GM23338 (cell line): ENCODE measurements around the gene THSD7A. TPM values are rescaled to one million over a fixed set of nuclear protein-coding genes. Genes with fewer than 3 reads are reported as not detected.

Source experiments
- ATAC-seq: fragments of 200-7000 bp; cut with Tn5 transposase; 3 replicates; pipeline ENCODE4 v1.9.1; 2020
- DNase-seq: peaks from one replicate; pipeline ENCODE4 v3.0.0-alpha.2; 2015; ENCODE audit warnings: low spot score
- H2AFZ ChIP-seq: fragments of 200-600 bp; sonication (generic); 2 replicates; pipeline ENCODE4 v1.8.0; 2016; ENCODE audit warnings: antibody characterized with exemption, mild to moderate bottlenecking, moderate library complexity
- H3F3A ChIP-seq: fragments of 200-600 bp; sonication (generic); replicated peaks from 2 replicates; pipeline ENCODE4 v1.8.0; 2017; ENCODE audit warnings: antibody characterized with exemption, mixed run types, low read depth
- H3K27ac ChIP-seq: fragments of 200-600 bp; sonication (generic); 2 replicates; pipeline ENCODE4 v1.6.1; 2016; ENCODE audit warnings: low read depth
- H3K27me3 ChIP-seq: fragments of 200-600 bp; sonication (generic); 2 replicates; pipeline ENCODE4 v1.8.0; 2016; ENCODE audit warnings: mild to moderate bottlenecking, mixed run types, moderate library complexity; ENCODE audit not compliant: insufficient read depth
- H3K36me3 ChIP-seq: fragments of 200-600 bp; sonication (generic); 2 replicates; pipeline ENCODE4 v1.8.0; 2016; ENCODE audit warnings: mild to moderate bottlenecking; ENCODE audit not compliant: insufficient read depth
- H3K4me1 ChIP-seq: fragments of 200-600 bp; sonication (generic); 2 replicates; pipeline ENCODE4 v1.8.0; 2016; ENCODE audit warnings: mild to moderate bottlenecking, moderate library complexity; ENCODE audit not compliant: insufficient read depth
- H3K4me2 ChIP-seq: fragments of 200-600 bp; sonication (generic); 2 replicates; pipeline ENCODE4 v1.7.1; 2017; ENCODE audit warnings: mixed run types
- H3K4me3 ChIP-seq: fragments of 200-600 bp; sonication (generic); 2 replicates; pipeline ENCODE4 v1.6.1; 2016; ENCODE audit warnings: mixed run types
- H3K79me2 ChIP-seq: fragments of 200-600 bp; sonication (generic); replicated peaks from 2 replicates; pipeline ENCODE4 v1.8.0; 2017; ENCODE audit warnings: mild to moderate bottlenecking; ENCODE audit not compliant: insufficient read depth
- H3K9me2 ChIP-seq: fragments of 200-600 bp; sonication (generic); 2 replicates; pipeline ENCODE4 v1.8.0; 2017; ENCODE audit not compliant: insufficient read depth
- H4K20me1 ChIP-seq: fragments of 200-600 bp; sonication (generic); replicated peaks from 2 replicates; pipeline ENCODE4 v1.8.0; 2017; ENCODE audit warnings: mild to moderate bottlenecking; ENCODE audit not compliant: insufficient read depth
- H3K27ac Mint-ChIP-seq: 2 replicates; pipeline ENCODE4 v1.8.0; 2020; ENCODE audit warnings: inconsistent platforms, mild to moderate bottlenecking, moderate library complexity, mixed read lengths
- H3K27me3 Mint-ChIP-seq: 3 replicates; pipeline ENCODE4 v1.8.0; 2022; ENCODE audit warnings: low read depth, mild to moderate bottlenecking, moderate library complexity, mixed read lengths, inconsistent platforms; ENCODE audit not compliant: insufficient read depth, poor library complexity
- H3K36me3 Mint-ChIP-seq: 3 replicates; pipeline ENCODE4 v1.8.0; 2021; ENCODE audit warnings: low read depth, mild to moderate bottlenecking, inconsistent platforms, moderate library complexity, mixed read lengths
- H3K4me1 Mint-ChIP-seq: 3 replicates; pipeline ENCODE4 v1.8.0; 2020; ENCODE audit warnings: mild to moderate bottlenecking, inconsistent platforms, mixed read lengths
- H3K4me3 Mint-ChIP-seq: 3 replicates; pipeline ENCODE4 v1.8.0; 2021; ENCODE audit warnings: moderate library complexity, mild to moderate bottlenecking, inconsistent platforms, mixed read lengths
- H3K9me3 Mint-ChIP-seq: 3 replicates; pipeline ENCODE4 v1.8.0; 2020; ENCODE audit warnings: moderate library complexity, mild to moderate bottlenecking, inconsistent platforms, mixed read lengths
- CREB1 ChIP-seq: fragments of 250-450 bp; sonication (Bioruptor Pico); IDR thresholded peaks from 2 replicates; pipeline ENCODE4 v1.5.0; 2020; ENCODE audit warnings: low read depth, mild to moderate bottlenecking, moderate library complexity
- ETS1 ChIP-seq: IDR thresholded peaks from 2 replicates; pipeline ENCODE4 v1.6.1; 2016; ENCODE audit warnings: antibody characterized with exemption
- EZH2 ChIP-seq: fragments of 200-600 bp; sonication (generic); IDR thresholded peaks from one replicate; pipeline ENCODE4 v1.8.0; 2017; ENCODE audit warnings: antibody characterized with exemption, mild to moderate bottlenecking, low read depth; ENCODE audit not compliant: unreplicated experiment
- EZH2phosphoT487 ChIP-seq: fragments of 200-600 bp; sonication (generic); IDR thresholded peaks from one replicate; pipeline ENCODE4 v1.8.1; 2018; ENCODE audit warnings: antibody characterized with exemption; ENCODE audit not compliant: unreplicated experiment
- JUNB ChIP-seq: IDR thresholded peaks from one replicate; pipeline ENCODE4 v1.6.1; 2016; ENCODE audit warnings: antibody characterized with exemption; ENCODE audit not compliant: unreplicated experiment
- NANOG ChIP-seq: IDR thresholded peaks from 2 replicates; pipeline ENCODE4 v1.6.1; 2016; ENCODE audit warnings: antibody characterized with exemption, borderline replicate concordance
- POLR2AphosphoS5 ChIP-seq: IDR thresholded peaks from 2 replicates; pipeline ENCODE4 v1.6.1; 2016; ENCODE audit warnings: antibody characterized with exemption, low read depth
- REST ChIP-seq: IDR thresholded peaks from one replicate; pipeline ENCODE4 v1.6.1; 2018; ENCODE audit warnings: antibody characterized with exemption; ENCODE audit not compliant: unreplicated experiment
- STAT1 ChIP-seq: IDR thresholded peaks from one replicate; pipeline ENCODE4 v1.6.1; 2016; ENCODE audit warnings: antibody characterized with exemption; ENCODE audit not compliant: unreplicated experiment
- ZNF114 ChIP-seq: fragments of 250-450 bp; sonication (Bioruptor Pico); IDR thresholded peaks from 2 replicates; pipeline ENCODE4 v1.5.0; 2020; ENCODE audit warnings: mild to moderate bottlenecking, moderate library complexity
- ZNF331 ChIP-seq: fragments of 250-450 bp; sonication (Bioruptor Pico); IDR thresholded peaks from 2 replicates; pipeline ENCODE4 v1.5.0; 2020; ENCODE audit warnings: low read depth, mild to moderate bottlenecking, moderate library complexity
- polyA plus RNA-seq: library from polyadenylated mRNA; unstranded; fragments of >200 nt; fragmentation: Nextera tagmentation; extraction: Ambion mirVana; gene quantifications from 2 replicates; pipeline ENCODE4 v1.2.1, GENCODE V29; 2016
- total RNA-seq: library from RNA; depleted of rRNA; stranded (reverse); fragments of >200 nt; shearing (Covaris generic); gene quantifications from 2 replicates; pipeline ENCODE4 v1.2.3, GENCODE V29; 2014
- TF ChIP-seq, protein P1 (sequence below), 2 experiments: fragments of 200-600 bp in 1 of 2; sonication (generic) in 1 of 2; conservative IDR thresholded peaks; 2 replicates each; pipeline versions ENCODE4 v1.5.1 to v1.6.1; 2016 to 2017; ENCODE audit warnings: antibody characterized with exemption in 2 of 2, low read depth in 2 of 2, mild to moderate bottlenecking in 2 of 2, moderate library complexity in 1 of 2
- TF ChIP-seq, protein P2 (sequence below): fragments of 250-450 bp; sonication (Bioruptor Pico); IDR thresholded peaks from 2 replicates; pipeline ENCODE4 v1.5.0; 2020; ENCODE audit warnings: mild to moderate bottlenecking, moderate library complexity

Gene THSD7A
- total and polyA plus RNA-seq, 2 experiments from 2014 or later, result 1.3 to 2.1 TPM

DNA sequence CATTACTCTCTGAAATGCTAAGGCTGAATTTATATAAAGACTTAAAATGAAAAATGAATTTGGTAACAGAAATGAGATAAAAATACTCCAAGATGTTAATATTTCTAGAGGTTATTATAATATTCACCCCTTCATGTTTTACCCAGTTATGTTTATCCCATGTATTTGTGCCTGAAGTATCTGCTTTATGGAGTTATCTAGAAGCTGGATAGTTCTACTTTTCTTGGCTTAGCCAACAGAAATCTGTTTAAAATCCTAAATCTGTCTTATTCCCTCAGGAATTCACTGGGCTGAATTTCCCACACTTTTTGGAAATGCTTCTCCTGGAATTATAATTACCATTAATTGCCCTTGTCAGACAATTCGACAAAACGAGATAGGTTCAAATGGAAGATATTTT lies 201.6 kb downstream of the THSD7A start:
- H3K4me3 Mint-ChIP-seq, result no peak overlapping the region
- Histone ChIP-seq H2AFZ (no peak overlapping the region), H3K36me3 (no peaks in the 10 kb centered on the region), H3K27me3 (no peaks in the 10 kb centered on the region), H3K79me2 (no peaks in the 10 kb centered on the region), H3K4me3 (no peak overlapping the region), H3F3A (no peaks in the 10 kb centered on the region), H3K9me2 (no peaks in the 10 kb centered on the region), H3K27ac (no peak overlapping the region), H3K4me2 (no peak overlapping the region), H4K20me1 (no peaks in the 10 kb centered on the region), H3K4me1 (peaks cover 12% of the 10 kb centered on the region; the same call in 1 of the 2 replicates)
- H3K36me3 Mint-ChIP-seq, result no peaks in the 10 kb centered on the region
- TF ChIP-seq ZNF331 (CRISPR knock-in tag), result no peak
- no peak for TF ChIP-seq POLR2AphosphoS5
- no peak for TF ChIP-seq EZH2phosphoT487
- TF ChIP-seq ZNF114 (CRISPR knock-in tag), result no peak
- no peak for TF ChIP-seq STAT1
- no peak for TF ChIP-seq ETS1
- TF ChIP-seq NANOG, result no peak
- TF ChIP-seq, protein P1, sequence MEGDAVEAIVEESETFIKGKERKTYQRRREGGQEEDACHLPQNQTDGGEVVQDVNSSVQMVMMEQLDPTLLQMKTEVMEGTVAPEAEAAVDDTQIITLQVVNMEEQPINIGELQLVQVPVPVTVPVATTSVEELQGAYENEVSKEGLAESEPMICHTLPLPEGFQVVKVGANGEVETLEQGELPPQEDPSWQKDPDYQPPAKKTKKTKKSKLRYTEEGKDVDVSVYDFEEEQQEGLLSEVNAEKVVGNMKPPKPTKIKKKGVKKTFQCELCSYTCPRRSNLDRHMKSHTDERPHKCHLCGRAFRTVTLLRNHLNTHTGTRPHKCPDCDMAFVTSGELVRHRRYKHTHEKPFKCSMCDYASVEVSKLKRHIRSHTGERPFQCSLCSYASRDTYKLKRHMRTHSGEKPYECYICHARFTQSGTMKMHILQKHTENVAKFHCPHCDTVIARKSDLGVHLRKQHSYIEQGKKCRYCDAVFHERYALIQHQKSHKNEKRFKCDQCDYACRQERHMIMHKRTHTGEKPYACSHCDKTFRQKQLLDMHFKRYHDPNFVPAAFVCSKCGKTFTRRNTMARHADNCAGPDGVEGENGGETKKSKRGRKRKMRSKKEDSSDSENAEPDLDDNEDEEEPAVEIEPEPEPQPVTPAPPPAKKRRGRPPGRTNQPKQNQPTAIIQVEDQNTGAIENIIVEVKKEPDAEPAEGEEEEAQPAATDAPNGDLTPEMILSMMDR (conservative IDR thresholded peaks at IDR 0.05; ENCODE audit: low read depth in 2 of 2), result no peak
- no peak for TF ChIP-seq REST
- TF ChIP-seq, protein P2, sequence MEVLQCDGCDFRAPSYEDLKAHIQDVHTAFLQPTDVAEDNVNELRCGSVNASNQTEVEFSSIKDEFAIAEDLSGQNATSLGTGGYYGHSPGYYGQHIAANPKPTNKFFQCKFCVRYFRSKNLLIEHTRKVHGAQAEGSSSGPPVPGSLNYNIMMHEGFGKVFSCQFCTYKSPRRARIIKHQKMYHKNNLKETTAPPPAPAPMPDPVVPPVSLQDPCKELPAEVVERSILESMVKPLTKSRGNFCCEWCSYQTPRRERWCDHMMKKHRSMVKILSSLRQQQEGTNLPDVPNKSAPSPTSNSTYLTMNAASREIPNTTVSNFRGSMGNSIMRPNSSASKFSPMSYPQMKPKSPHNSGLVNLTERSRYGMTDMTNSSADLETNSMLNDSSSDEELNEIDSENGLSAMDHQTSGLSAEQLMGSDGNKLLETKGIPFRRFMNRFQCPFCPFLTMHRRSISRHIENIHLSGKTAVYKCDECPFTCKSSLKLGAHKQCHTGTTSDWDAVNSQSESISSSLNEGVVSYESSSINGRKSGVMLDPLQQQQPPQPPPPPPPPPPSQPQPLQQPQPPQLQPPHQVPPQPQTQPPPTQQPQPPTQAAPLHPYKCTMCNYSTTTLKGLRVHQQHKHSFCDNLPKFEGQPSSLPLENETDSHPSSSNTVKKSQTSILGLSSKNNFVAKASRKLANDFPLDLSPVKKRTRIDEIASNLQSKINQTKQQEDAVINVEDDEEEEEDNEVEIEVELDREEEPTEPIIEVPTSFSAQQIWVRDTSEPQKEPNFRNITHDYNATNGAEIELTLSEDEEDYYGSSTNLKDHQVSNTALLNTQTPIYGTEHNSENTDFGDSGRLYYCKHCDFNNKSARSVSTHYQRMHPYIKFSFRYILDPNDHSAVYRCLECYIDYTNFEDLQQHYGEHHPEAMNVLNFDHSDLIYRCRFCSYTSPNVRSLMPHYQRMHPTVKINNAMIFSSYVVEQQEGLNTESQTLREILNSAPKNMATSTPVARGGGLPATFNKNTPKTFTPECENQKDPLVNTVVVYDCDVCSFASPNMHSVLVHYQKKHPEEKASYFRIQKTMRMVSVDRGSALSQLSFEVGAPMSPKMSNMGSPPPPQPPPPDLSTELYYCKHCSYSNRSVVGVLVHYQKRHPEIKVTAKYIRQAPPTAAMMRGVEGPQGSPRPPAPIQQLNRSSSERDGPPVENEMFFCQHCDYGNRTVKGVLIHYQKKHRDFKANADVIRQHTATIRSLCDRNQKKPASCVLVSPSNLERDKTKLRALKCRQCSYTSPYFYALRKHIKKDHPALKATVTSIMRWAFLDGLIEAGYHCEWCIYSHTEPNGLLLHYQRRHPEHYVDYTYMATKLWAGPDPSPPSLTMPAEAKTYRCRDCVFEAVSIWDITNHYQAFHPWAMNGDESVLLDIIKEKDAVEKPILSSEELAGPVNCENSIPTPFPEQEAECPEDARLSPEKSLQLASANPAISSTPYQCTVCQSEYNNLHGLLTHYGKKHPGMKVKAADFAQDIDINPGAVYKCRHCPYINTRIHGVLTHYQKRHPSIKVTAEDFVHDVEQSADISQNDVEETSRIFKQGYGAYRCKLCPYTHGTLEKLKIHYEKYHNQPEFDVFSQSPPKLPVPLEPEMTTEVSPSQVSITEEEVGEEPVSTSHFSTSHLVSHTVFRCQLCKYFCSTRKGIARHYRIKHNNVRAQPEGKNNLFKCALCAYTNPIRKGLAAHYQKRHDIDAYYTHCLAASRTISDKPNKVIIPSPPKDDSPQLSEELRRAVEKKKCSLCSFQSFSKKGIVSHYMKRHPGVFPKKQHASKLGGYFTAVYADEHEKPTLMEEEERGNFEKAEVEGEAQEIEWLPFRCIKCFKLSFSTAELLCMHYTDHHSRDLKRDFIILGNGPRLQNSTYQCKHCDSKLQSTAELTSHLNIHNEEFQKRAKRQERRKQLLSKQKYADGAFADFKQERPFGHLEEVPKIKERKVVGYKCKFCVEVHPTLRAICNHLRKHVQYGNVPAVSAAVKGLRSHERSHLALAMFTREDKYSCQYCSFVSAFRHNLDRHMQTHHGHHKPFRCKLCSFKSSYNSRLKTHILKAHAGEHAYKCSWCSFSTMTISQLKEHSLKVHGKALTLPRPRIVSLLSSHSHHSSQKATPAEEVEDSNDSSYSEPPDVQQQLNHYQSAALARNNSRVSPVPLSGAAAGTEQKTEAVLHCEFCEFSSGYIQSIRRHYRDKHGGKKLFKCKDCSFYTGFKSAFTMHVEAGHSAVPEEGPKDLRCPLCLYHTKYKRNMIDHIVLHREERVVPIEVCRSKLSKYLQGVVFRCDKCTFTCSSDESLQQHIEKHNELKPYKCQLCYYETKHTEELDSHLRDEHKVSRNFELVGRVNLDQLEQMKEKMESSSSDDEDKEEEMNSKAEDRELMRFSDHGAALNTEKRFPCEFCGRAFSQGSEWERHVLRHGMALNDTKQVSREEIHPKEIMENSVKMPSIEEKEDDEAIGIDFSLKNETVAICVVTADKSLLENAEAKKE (CRISPR knock-in tag), result no peak
- no peak for TF ChIP-seq CREB1
- TF ChIP-seq JUNB, result no peak
- TF ChIP-seq EZH2, result no peak
- H3K9me3 Mint-ChIP-seq, result no peaks in the 10 kb centered on the region
- peaks cover 3% of the 10 kb centered on the region for H3K27me3 Mint-ChIP-seq
- DNase-seq (no peak), ATAC-seq (no peak)
- H3K27ac Mint-ChIP-seq, result no peak overlapping the region
- peaks cover 18% of the 10 kb centered on the region for H3K4me1 Mint-ChIP-seq
